Spleen (tissue), 11 donors: ENCODE measurements around the gene P2RX2. TPM values are rescaled to one million over a fixed set of nuclear protein-coding genes. Genes with fewer than 3 reads are reported as not detected.
A peak's percentile ranks its signal among the peaks of the same experiment; 100 is the strongest.

Experiments used
- DNase-seq: peaks from one replicate; pipeline ENCODE4 v3.0.0-alpha.2; 2020
- H3K27ac ChIP-seq, 8 donors: fragments of 200-600 bp; sonication (generic) in 7 of 8; 1 replicate in 4 of 8; 2 replicates in 4 of 8; pipeline versions ENCODE4 v1.5.0 to v1.8.0; 2016 to 2021; ENCODE audit warnings: inconsistent platforms in 4 of 8, mild to moderate bottlenecking in 4 of 8, moderate library complexity in 1 of 8
- H3K27me3 ChIP-seq, 7 donors: fragments of 200-600 bp; sonication (generic) in 6 of 7; replicated peaks in 1 of 7; 1 replicate in 4 of 7; 2 replicates in 3 of 7; pipeline versions ENCODE4 v1.5.0 to v1.8.0; 2016 to 2021; ENCODE audit warnings: inconsistent platforms in 3 of 7, mild to moderate bottlenecking in 1 of 7
- H3K36me3 ChIP-seq, 6 donors: fragments of 200-600 bp; sonication (generic) in 5 of 6; 1 replicate in 4 of 6; 2 replicates in 2 of 6; pipeline versions ENCODE4 v1.5.0 to v1.8.0; 2016 to 2021; ENCODE audit warnings: inconsistent platforms in 2 of 6
- H3K4me1 ChIP-seq, 6 donors: fragments of 200-600 bp; sonication (generic) in 5 of 6; 1 replicate in 3 of 6; 2 replicates in 3 of 6; pipeline versions ENCODE4 v1.5.0 to v1.8.0; 2016 to 2021; ENCODE audit warnings: inconsistent platforms in 3 of 6
- H3K4me3 ChIP-seq, 8 donors: fragments of 200-600 bp; sonication (generic) in 7 of 8; 1 replicate in 4 of 8; 2 replicates in 4 of 8; pipeline versions ENCODE4 v1.5.0 to v1.8.0; 2016 to 2021; ENCODE audit warnings: inconsistent platforms in 4 of 8, mild to moderate bottlenecking in 4 of 8, moderate library complexity in 2 of 8
- H3K9me3 ChIP-seq, 8 donors: fragments of 200-600 bp; sonication (generic) in 7 of 8; 1 replicate in 4 of 8; 2 replicates in 4 of 8; pipeline versions ENCODE4 v1.5.0 to v1.8.0; 2016 to 2021; ENCODE audit warnings: inconsistent platforms in 4 of 8
- POLR2A ChIP-seq, 3 donors: fragments of 450-650 bp; IDR thresholded peaks; one replicate each; pipeline ENCODE4 v1.5.1; 2017; ENCODE audit warnings: antibody characterized with exemption in 3 of 3, mild to moderate bottlenecking in 1 of 3
- POLR2AphosphoS5 ChIP-seq, 3 donors: sonication (generic); formaldehyde crosslinking; IDR thresholded peaks; one replicate each; pipeline ENCODE4 v1.5.1; 2017; ENCODE audit warnings: antibody characterized with exemption in 3 of 3
- WGBS, 5 donors: extraction: QIAGEN DNeasy Blood & Tissue Kit in 3 of 5; methylation state at CpG; one replicate each; pipeline versions ENCODE4 v1.1.5 to v1.1.7; 2013 to 2018; 5-methylcytosine and 5-hydroxymethylcytosine counted together
- intact Hi-C: fragments of 100-400 bp; cut with DNase I; formaldehyde crosslinking; loops from one replicate; pipeline ENCODE4 v1.15.0; 2023; ENCODE audit warnings: low total_unique reads
- polyA plus RNA-seq, 3 donors: library from polyadenylated mRNA; stranded (reverse); fragments of 200-250 nt; gene quantifications; one replicate each; pipeline ENCODE4 v1.2.1, GENCODE V29; 2013
- total RNA-seq, 7 donors: library from RNA; depleted of rRNA in 3 of 7; stranded (reverse); fragments of >200 nt in 3 of 7; fragmentation: NEBNext Ultra II Directional in 4 of 7; extraction: Animal tissue kit (Norgen Biotek cat#: 25700) in 4 of 7; gene quantifications; one replicate each; pipeline versions ENCODE4 v1.1.0 to v1.2.1, GENCODE V29; 2016 to 2021
- TF ChIP-seq, protein P1 (sequence below), 11 experiments: fragments of 200-600 bp in 7 of 11; fragments of 450-650 bp in 4 of 11; sonication (generic) in 4 of 11; IDR thresholded peaks in 8 of 11; conservative IDR thresholded peaks in 3 of 11; 1 replicate in 7 of 11; 2 replicates in 4 of 11; pipeline versions ENCODE4 v1.4.0 to v1.8.0; 2016 to 2021; ENCODE audit warnings: antibody characterized with exemption in 11 of 11, inconsistent platforms in 4 of 11, mild to moderate bottlenecking in 1 of 11
- donor health status: healthy with polysubstance abuse.
- donor health status: DM: no; HTN: no; CAD: no; lungs with moderate emphysema.
- donor health status: DM: no; HTN: no; CAD: no.
- donor health status: Bipolar disorder and iron deficiency.
- donor health status: healthy.
- donor health status: DM: no; HTN: no; CAD: no.
- donor health status: DM: yes; HTN: yes; CAD: no.

P2RX2 gene
- total and polyA plus RNA-seq, 10 donors: 0.77 to 4.5 (median 2.5) TPM

DNA sequence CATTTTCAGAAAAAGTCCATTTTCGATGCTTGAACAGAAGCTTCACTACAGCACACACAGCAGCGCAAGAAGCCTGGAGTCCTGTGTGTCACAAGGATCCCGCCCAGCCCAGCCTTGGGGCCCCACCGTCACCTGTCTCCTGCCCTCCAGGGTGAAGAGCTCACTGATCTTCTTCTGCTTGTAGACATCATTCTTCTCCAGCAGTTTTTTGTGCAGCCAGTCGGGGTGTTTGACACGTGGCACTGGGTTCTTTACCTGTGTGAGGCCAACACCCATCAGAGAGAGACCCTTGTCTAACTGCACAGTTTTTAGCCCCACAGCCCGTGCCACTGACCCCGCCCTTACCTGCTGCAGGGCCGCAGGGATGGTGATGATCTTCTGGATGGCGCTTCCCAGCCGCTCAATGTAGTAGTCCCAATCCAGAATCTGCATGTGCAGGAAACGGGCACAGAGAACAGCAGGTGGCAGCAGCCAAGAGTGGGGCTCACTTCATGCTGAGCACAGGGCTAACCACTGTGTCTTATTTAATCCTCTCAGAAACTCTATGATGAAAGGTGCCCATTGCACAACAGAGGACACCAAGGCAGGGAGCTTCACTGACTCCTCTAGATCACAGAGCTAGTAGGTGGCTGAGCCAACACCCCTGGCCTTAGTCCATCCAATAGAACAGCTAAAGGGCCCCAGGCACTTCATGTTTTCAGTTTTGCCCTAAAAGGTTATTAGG lies 38.6 kb downstream of the P2RX2 start:
- DNase-seq: no peak

DNA sequence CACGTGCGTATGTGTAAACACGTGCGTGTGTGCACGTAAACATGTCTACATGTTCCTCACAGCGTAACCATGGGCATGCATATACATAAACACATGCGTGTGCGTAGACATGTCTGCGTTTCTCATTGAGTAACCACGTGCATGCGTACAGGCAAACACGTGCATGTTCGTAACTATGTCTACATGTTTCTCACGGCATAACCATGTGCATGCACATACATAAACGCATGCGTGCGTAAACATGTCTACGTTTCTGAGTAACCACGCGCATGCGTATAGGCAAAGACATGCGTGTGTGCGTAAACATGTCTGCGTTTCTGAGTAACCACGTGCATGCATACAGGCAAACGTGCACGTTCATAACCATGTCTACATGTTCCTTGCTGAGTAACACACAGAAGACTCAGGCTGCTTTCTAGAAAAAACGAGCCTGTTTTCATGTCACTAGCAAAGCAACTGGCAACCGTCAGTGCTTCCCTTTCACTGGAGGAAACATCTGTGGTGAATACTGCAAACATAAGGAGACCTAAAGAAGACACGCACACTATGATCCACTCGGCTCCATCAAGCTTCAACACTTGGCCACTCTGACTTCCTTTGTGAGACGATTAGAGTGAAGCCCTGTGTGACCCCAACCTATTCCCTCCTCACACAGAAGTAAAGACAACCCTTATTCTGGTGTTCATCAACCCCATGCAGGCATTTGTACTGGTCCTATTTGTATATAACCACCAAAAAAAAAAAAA lies 39.7 kb downstream of the P2RX2 start:
- WGBS, 5 donors: 76 to 82% (median 77%) methylated on average over 32 of the region's 32 CpGs
- H3K4me3 ChIP-seq: no peak overlapping the region
- intact Hi-C loops: no loop called here
- peaks cover 0 to 100% (median 75%) of the 10 kb centered on the region in 6 donors for H3K36me3 ChIP-seq
- no peak for TF ChIP-seq POLR2A (IDR thresholded peaks at IDR 0.05)
- TF ChIP-seq, protein P1, sequence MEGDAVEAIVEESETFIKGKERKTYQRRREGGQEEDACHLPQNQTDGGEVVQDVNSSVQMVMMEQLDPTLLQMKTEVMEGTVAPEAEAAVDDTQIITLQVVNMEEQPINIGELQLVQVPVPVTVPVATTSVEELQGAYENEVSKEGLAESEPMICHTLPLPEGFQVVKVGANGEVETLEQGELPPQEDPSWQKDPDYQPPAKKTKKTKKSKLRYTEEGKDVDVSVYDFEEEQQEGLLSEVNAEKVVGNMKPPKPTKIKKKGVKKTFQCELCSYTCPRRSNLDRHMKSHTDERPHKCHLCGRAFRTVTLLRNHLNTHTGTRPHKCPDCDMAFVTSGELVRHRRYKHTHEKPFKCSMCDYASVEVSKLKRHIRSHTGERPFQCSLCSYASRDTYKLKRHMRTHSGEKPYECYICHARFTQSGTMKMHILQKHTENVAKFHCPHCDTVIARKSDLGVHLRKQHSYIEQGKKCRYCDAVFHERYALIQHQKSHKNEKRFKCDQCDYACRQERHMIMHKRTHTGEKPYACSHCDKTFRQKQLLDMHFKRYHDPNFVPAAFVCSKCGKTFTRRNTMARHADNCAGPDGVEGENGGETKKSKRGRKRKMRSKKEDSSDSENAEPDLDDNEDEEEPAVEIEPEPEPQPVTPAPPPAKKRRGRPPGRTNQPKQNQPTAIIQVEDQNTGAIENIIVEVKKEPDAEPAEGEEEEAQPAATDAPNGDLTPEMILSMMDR (IDR thresholded peaks at IDR 0.05 in 8 of 11, conservative IDR thresholded peaks at IDR 0.05 in 3 of 11): no peak
- H3K9me3 ChIP-seq: no peaks in the 10 kb centered on the region
- no peaks in the 10 kb centered on the region for H3K27me3 ChIP-seq
- DNase-seq: no peak
- no peak overlapping the region for H3K27ac ChIP-seq
- peaks cover 0 to 55% (median 23%) of the 10 kb centered on the region in 6 donors for H3K4me1 ChIP-seq

More for the DNA sequence above, 38.6 kb downstream of the P2RX2 start:
- H3K4me1 ChIP-seq: peaks cover 0 to 43% (median 14%) of the 10 kb centered on the region in 6 donors
- intact Hi-C loops: no loop called here
- peaks cover 0 to 100% (median 82%) of the 10 kb centered on the region in 6 donors for H3K36me3 ChIP-seq
- H3K9me3 ChIP-seq: no peaks in the 10 kb centered on the region
- TF ChIP-seq POLR2A (IDR thresholded peaks at IDR 0.05) (no peak), POLR2AphosphoS5 (IDR thresholded peaks at IDR 0.05) (no peak)
- TF ChIP-seq, protein P1 (IDR thresholded peaks at IDR 0.05 in 8 of 11, conservative IDR thresholded peaks at IDR 0.05 in 3 of 11): no peak
- H3K4me3 ChIP-seq: no peak overlapping the region
- no peaks in the 10 kb centered on the region for H3K27me3 ChIP-seq
- peak overlapping the region in 1 of 8 donors; percentile 9 for H3K27ac ChIP-seq
- WGBS, 5 donors: 87 to 96% (median 91%) methylated on average over 12 of the region's 12 CpGs

DNA sequence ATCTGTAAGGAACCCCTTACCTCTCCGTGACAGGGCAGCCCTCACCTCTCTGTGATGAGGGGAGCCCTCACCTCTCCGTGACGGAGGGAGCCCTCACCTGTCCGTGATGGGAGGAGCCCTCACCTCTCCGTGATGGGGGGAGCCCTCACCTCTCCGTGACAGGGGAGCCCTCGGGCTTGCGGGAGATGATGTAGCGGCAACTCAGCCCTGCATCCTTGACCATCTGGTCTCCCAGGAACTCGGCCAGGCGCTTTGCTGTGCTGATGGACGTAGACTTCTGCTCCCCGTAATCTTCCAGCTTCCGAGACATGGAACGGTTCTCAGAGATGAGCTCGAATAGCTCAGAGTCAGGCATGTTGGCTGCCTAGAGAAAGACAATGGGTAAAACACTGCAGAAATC lies 40.6 kb downstream of the P2RX2 start:
- 92 to 95% (median 94%) methylated on average over 13 to 16 of the region's 16 CpGs for WGBS, 5 donors
- peaks cover 0 to 100% (median 76%) of the 10 kb centered on the region in 6 donors for H3K36me3 ChIP-seq
- TF ChIP-seq POLR2A (IDR thresholded peaks at IDR 0.05) (no peak), POLR2AphosphoS5 (IDR thresholded peaks at IDR 0.05) (no peak)
- TF ChIP-seq, protein P1 (IDR thresholded peaks at IDR 0.05 in 8 of 11, conservative IDR thresholded peaks at IDR 0.05 in 3 of 11): no peak
- H3K9me3 ChIP-seq: no peaks in the 10 kb centered on the region
- intact Hi-C loops: no loop called here
- H3K4me3 ChIP-seq: no peak overlapping the region
- H3K27ac ChIP-seq: peak overlapping the region in 1 of 8 donors; percentile 68
- no peak for DNase-seq
- peaks cover 0 to 63% (median 27%) of the 10 kb centered on the region in 6 donors for H3K4me1 ChIP-seq
- H3K27me3 ChIP-seq: no peaks in the 10 kb centered on the region

DNA sequence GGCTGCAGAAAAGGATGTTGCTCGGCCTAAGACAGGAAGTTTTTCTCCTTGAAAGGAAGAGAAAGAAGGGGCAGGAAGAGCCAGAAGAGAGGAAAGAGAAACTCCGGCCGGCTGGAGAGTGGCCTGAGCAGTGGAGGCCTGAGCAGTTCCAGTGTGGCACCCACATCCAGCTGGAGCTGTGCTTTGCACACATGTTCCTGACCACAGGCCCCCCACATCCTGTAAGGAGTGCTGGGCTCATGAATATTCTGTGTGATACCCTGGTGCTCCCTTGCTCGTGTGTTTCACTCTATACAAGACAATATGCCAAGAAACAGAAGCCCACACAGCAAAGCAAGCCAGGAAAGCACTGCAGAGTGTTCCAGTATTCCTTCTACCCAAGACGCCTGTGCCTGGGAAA lies 41.5 kb downstream of the P2RX2 start:
- Histone ChIP-seq H3K4me1 (peaks cover 0 to 72% (median 31%) of the 10 kb centered on the region in 6 donors), H3K27me3 (no peaks in the 10 kb centered on the region), H3K27ac (peak overlapping the region in 2 of 8 donors; percentile 28 to 68), H3K4me3 (no peak overlapping the region), H3K36me3 (peaks cover 0 to 100% (median 73%) of the 10 kb centered on the region in 6 donors), H3K9me3 (no peaks in the 10 kb centered on the region)
- TF ChIP-seq POLR2AphosphoS5 (IDR thresholded peaks at IDR 0.05) (no peak), POLR2A (IDR thresholded peaks at IDR 0.05) (no peak)
- 33 to 60% (median 35%) methylated on average over 5 of the region's 5 CpGs for WGBS, 5 donors
- intact Hi-C loops: no loop called here
- DNase-seq: no peak
